Measurements from ENCODE around the gene PLXDC1.

PLXDC1 gene

GRCh38 chr17:39014044-39014794, 137.2 kb downstream of the PLXDC1 start:
- DNase-seq (ENCODE audit: low read depth) = no peak

Measured in stimulated activated CD8-positive, alpha-beta memory T cell treated with anti-CD3 and anti-CD28 coated beads, Interleukin-12 subunit alpha, Interleukin-12 subunit beta, amount 100 ng/mL, for 4 hours (primary cell).